AG04449 (cell line): ENCODE measurements around the gene THADA.
"Not testable (repeated sequence)": the region's sequence is repeated elsewhere in the genome, so short reads cannot be mapped to it uniquely, and the experiment has no call there.

Source experiments
- CTCF ChIA-PET: fragments of 350-600 bp; formaldehyde crosslinking; extraction: SDS; loops from one replicate; lab custom pipeline; 2021; ENCODE audit warnings: antibody characterized with exemption; lab: Yijun Ruan, JAX
- POLR2A ChIA-PET: fragments of 400-600, 350-600 bp; formaldehyde crosslinking; extraction: SDS; loops from one replicate; lab custom pipeline; 2020; ENCODE audit warnings: antibody characterized with exemption, inconsistent platforms; lab: Yijun Ruan, JAX
- DNase-seq: peaks from one replicate; pipeline ENCODE4 v3.0.0-alpha.2; 2010; ENCODE audit warnings: low read depth, low spot score
- H3K4me3 ChIP-seq: 2 replicates; pipeline ENCODE4 v1.5.1; 2011; ENCODE audit warnings: low read depth, mild to moderate bottlenecking, control low read depth, low read length
- CTCF ChIP-seq: IDR thresholded peaks from one replicate; pipeline ENCODE4 v1.5.1; 2011; ENCODE audit warnings: mild to moderate bottlenecking, moderate library complexity, low read length, control low read depth, inconsistent platforms; ENCODE audit not compliant: insufficient read depth; ENCODE audit errors: missing control alignments

Gene THADA

GRCh38 chr2:43448011-43448821 lies 147.6 kb downstream of the THADA start:
- no peak overlapping the region for H3K4me3 ChIP-seq
- no peak for TF ChIP-seq CTCF
- POLR2A ChIA-PET = no interaction called here
- CTCF ChIA-PET = no interaction called here
- DNase-seq = no peak

GRCh38 chr2:43446755-43447154 lies 149.1 kb downstream of the THADA start:
- POLR2A ChIA-PET, CTCF ChIA-PET, DNase-seq: not testable (repeated sequence)

GRCh38 chr2:43445781-43446180 lies 150.1 kb downstream of the THADA start:
- H3K4me3 ChIP-seq = no peak overlapping the region
- POLR2A ChIA-PET = no interaction called here
- no peak for DNase-seq
- CTCF ChIA-PET = no interaction called here
- TF ChIP-seq CTCF = no peak

More at GRCh38 chr2:43446755-43447154, 149.1 kb downstream of the THADA start:
- H3K4me3 ChIP-seq = not testable (repeated sequence)

- CTCF ChIA-PET = interaction anchor here (1.5 kb wide), 1 partner anchor 37 kb away, joined by 3 read pairs; no protein-coding TSS in a partner anchor
- POLR2A ChIA-PET = no interaction called here
- TF ChIP-seq CTCF = no peak
- DNase-seq = no peak
- H3K4me3 ChIP-seq = no peak overlapping the region
Observed at GRCh38 chr2:43444989-43445645, 150.7 kb downstream of the THADA start.

GRCh38 chr2:43443282-43443681 lies 152.6 kb downstream of the THADA start:
- TF ChIP-seq CTCF = no peak
- ChIA-PET POLR2A (no interaction called here), CTCF (interaction anchor here (1.4 to 1.5 kb wide), 2 partner anchors 7 to 39 kb away, joined by 3 read pairs; no protein-coding TSS in a partner anchor)

GRCh38 chr2:43441195-43441594 lies 154.6 kb downstream of the THADA start:
- TF ChIP-seq CTCF = no peak
- ChIA-PET CTCF (no interaction called here), POLR2A (no interaction called here)
- no peak overlapping the region for H3K4me3 ChIP-seq
- no peak for DNase-seq

More at GRCh38 chr2:43443282-43443681, 152.6 kb downstream of the THADA start:
- no peak overlapping the region for H3K4me3 ChIP-seq
- DNase-seq = no peak
